H1 (cell line): ENCODE results near the gene CCDC12. TPM values are rescaled to one million over a fixed set of nuclear protein-coding genes. Genes with fewer than 3 reads are reported as not detected.

Source experiments
- CTCF ChIA-PET: fragments of 300-600 bp; sonication (Branson Sonifier 250); formaldehyde crosslinking; loops from one replicate; lab custom pipeline; 2021; ENCODE audit not compliant: partially characterized antibody; lab: Charles Lee
- POLR2A ChIA-PET: fragments of 300-600 bp; sonication (Branson Sonifier 250); formaldehyde crosslinking; loops from one replicate; lab custom pipeline; 2021; ENCODE audit warnings: inconsistent platforms; ENCODE audit not compliant: partially characterized antibody; lab: Charles Lee
- DNase-seq, 2 experiments: peaks; one replicate each; pipeline versions ENCODE4 v3.0.0 to v3.0.0-alpha.2; 2010 to 2022; ENCODE audit warnings: low spot score in 2 of 2, low read depth in 1 of 2, mixed read lengths in 1 of 2
- FAIRE-seq: peaks from 2 replicates; lab custom pipeline; 2011; peaks lifted over from hg19 to GRCh38; lab: Jason Lieb, UNC
- H2AFZ ChIP-seq: 2 replicates; pipeline ENCODE4 v1.8.1; 2012; ENCODE audit warnings: low read length, inconsistent platforms
- H2AK5ac ChIP-seq: 2 replicates; pipeline ENCODE4 v1.6.1; 2013; ENCODE audit warnings: low read depth, low read length
- H2BK120ac ChIP-seq: replicated peaks from 2 replicates; pipeline ENCODE3; 2013; ENCODE audit warnings: low read depth, low read length, inconsistent platforms
- H2BK12ac ChIP-seq: 2 replicates; pipeline ENCODE4 v1.6.1; 2013; ENCODE audit warnings: low read depth, low read length
- H2BK15ac ChIP-seq: 2 replicates; pipeline ENCODE4 v1.6.1; 2013; ENCODE audit warnings: low read length
- H2BK20ac ChIP-seq: 2 replicates; pipeline ENCODE4 v1.6.1; 2013; ENCODE audit warnings: low read length
- H2BK5ac ChIP-seq: 2 replicates; pipeline ENCODE4 v1.6.1; 2013; ENCODE audit warnings: low read depth, low read length
- H3K14ac ChIP-seq: 2 replicates; pipeline ENCODE4 v1.6.1; 2013; ENCODE audit warnings: inconsistent platforms; ENCODE audit not compliant: insufficient read length
- H3K18ac ChIP-seq: 2 replicates; pipeline ENCODE4 v1.6.1; 2013; ENCODE audit warnings: low read length; ENCODE audit errors: extremely low read depth
- H3K23ac ChIP-seq: 2 replicates; pipeline ENCODE4 v1.6.1; 2013; ENCODE audit warnings: inconsistent platforms; ENCODE audit not compliant: insufficient read length
- H3K23me2 ChIP-seq: 2 replicates; pipeline ENCODE4 v1.6.1; 2013; ENCODE audit warnings: low read depth, low read length
- H3K27ac ChIP-seq: 2 replicates; pipeline ENCODE4 v1.6.1; 2011; ENCODE audit warnings: low read depth, low read length, inconsistent platforms
- H3K27me3 ChIP-seq, 4 experiments: replicated peaks in 1 of 4; 1 replicate in 1 of 4; 2 replicates in 3 of 4; pipeline versions ENCODE4 v1.6.1 to v1.8.1; 2011 to 2013; ENCODE audit warnings: low read length in 3 of 4, mild to moderate bottlenecking in 3 of 4, inconsistent platforms in 2 of 4, mixed read lengths in 2 of 4, moderate library complexity in 1 of 4; ENCODE audit not compliant: control insufficient read depth in 3 of 4, insufficient read depth in 3 of 4; ENCODE audit errors: extremely low read depth in 1 of 4
- H3K36me3 ChIP-seq, 4 experiments: 2 replicates each; pipeline versions ENCODE4 v1.6.1 to v1.8.1; 2011 to 2013; ENCODE audit warnings: mild to moderate bottlenecking in 4 of 4, low read length in 3 of 4, moderate library complexity in 2 of 4, control low read depth in 1 of 4, inconsistent platforms in 1 of 4; ENCODE audit not compliant: insufficient read depth in 4 of 4, control insufficient read depth in 2 of 4
- H3K4ac ChIP-seq: replicated peaks from 2 replicates; pipeline ENCODE3; 2013; ENCODE audit warnings: low read length, low read depth, mixed read lengths, inconsistent platforms; ENCODE audit not compliant: insufficient read length
- H3K4me1 ChIP-seq, 4 experiments: replicated peaks in 1 of 4; 1 replicate in 1 of 4; 2 replicates in 3 of 4; pipeline versions ENCODE4 v1.6.1 to v1.8.1; 2011 to 2013; ENCODE audit warnings: low read length in 3 of 4, inconsistent platforms in 2 of 4, mixed read lengths in 1 of 4; ENCODE audit not compliant: insufficient read depth in 4 of 4, control insufficient read depth in 3 of 4
- H3K4me2 ChIP-seq, 2 experiments: 2 replicates each; pipeline versions ENCODE4 v1.6.1 to v1.8.1; 2011 to 2013; ENCODE audit warnings: low read depth in 2 of 2, low read length in 2 of 2, control low read depth in 1 of 2, inconsistent platforms in 1 of 2, mild to moderate bottlenecking in 1 of 2; ENCODE audit not compliant: insufficient read depth in 1 of 2
- H3K4me3 ChIP-seq, 4 experiments: fragments of 200-600, 300-600 bp in 1 of 4; sonication (generic), shearing (Covaris generic), sonication (Bioruptor Twin) in 1 of 4; 2 replicates each; pipeline versions ENCODE4 v1.5.1 to v1.8.1; 2011 to 2016; ENCODE audit warnings: low read length in 4 of 4, low read depth in 3 of 4, control low read depth in 2 of 4, inconsistent platforms in 2 of 4, mild to moderate bottlenecking in 2 of 4, mixed read lengths in 1 of 4, moderate library complexity in 1 of 4; ENCODE audit not compliant: insufficient read depth in 2 of 4; ENCODE audit errors: extremely low read depth in 1 of 4
- H3K56ac ChIP-seq: replicated peaks from 2 replicates; pipeline ENCODE3; 2013; ENCODE audit warnings: low read depth, mild to moderate bottlenecking, mixed read lengths, low read length, inconsistent platforms; ENCODE audit not compliant: insufficient read length
- H3K79me1 ChIP-seq: 2 replicates; pipeline ENCODE4 v1.6.1; 2013; ENCODE audit warnings: low read depth, low read length, control low read depth
- H3K79me2 ChIP-seq, 2 experiments: 2 replicates each; pipeline versions ENCODE4 v1.6.1 to v1.8.1; 2012 to 2013; ENCODE audit warnings: low read length in 2 of 2, mild to moderate bottlenecking in 2 of 2, inconsistent platforms in 1 of 2; ENCODE audit not compliant: insufficient read depth in 2 of 2, control insufficient read depth in 1 of 2
- H3K9ac ChIP-seq, 4 experiments: replicated peaks in 1 of 4; 1 replicate in 1 of 4; 2 replicates in 3 of 4; pipeline versions ENCODE4 v1.6.1 to v1.8.1; 2011 to 2013; ENCODE audit warnings: low read depth in 3 of 4, low read length in 3 of 4, control low read depth in 2 of 4, mild to moderate bottlenecking in 2 of 4, moderate library complexity in 2 of 4, inconsistent platforms in 1 of 4; ENCODE audit errors: extremely low read depth in 1 of 4
- H3K9me3 ChIP-seq, 2 experiments: 2 replicates each; pipeline versions ENCODE4 v1.6.1 to v1.8.1; 2012 to 2013; ENCODE audit warnings: mild to moderate bottlenecking in 2 of 2, moderate library complexity in 2 of 2, control low read depth in 1 of 2, inconsistent platforms in 1 of 2, low read depth in 1 of 2, low read length in 1 of 2, mixed read lengths in 1 of 2; ENCODE audit not compliant: insufficient read depth in 2 of 2
- H4K20me1 ChIP-seq, 2 experiments: replicated peaks in 1 of 2; 2 replicates each; pipeline versions ENCODE3 to v1.8.1; 2011 to 2013; ENCODE audit warnings: inconsistent platforms in 2 of 2, low read length in 2 of 2, mild to moderate bottlenecking in 1 of 2; ENCODE audit not compliant: insufficient read depth in 2 of 2, control insufficient read depth in 1 of 2
- H4K5ac ChIP-seq: 2 replicates; pipeline ENCODE4 v1.6.1; 2013; ENCODE audit warnings: low read length, low read depth, mixed read lengths, inconsistent platforms; ENCODE audit not compliant: insufficient read length
- H4K8ac ChIP-seq: 2 replicates; pipeline ENCODE4 v1.8.0; 2013; ENCODE audit warnings: mild to moderate bottlenecking, moderate library complexity, low read length, inconsistent platforms; ENCODE audit not compliant: insufficient read depth; ENCODE audit errors: extremely low read depth
- H4K91ac ChIP-seq: replicated peaks from 2 replicates; pipeline ENCODE3; 2013; ENCODE audit warnings: low read length, mixed read lengths, inconsistent platforms; ENCODE audit not compliant: insufficient read length
- BRCA1 ChIP-seq: IDR thresholded peaks from 2 replicates; pipeline ENCODE4 v1.6.1; 2012; ENCODE audit warnings: low read depth, low read length, improper control_type of control experiment
- CEBPB ChIP-seq: IDR thresholded peaks from 2 replicates; pipeline ENCODE4 v1.6.1; 2012; ENCODE audit warnings: low read depth, low read length
- CHD1 ChIP-seq: IDR thresholded peaks from 2 replicates; pipeline ENCODE4 v1.6.1; 2012; ENCODE audit warnings: low read depth, low read length, improper control_type of control experiment
- KDM1A ChIP-seq: fragments of 200-600, 300-600 bp; sonication (generic); IDR thresholded peaks from 2 replicates; pipeline ENCODE4 v1.7.1; 2016; ENCODE audit warnings: mild to moderate bottlenecking, low read length, borderline replicate concordance
- SAP30 ChIP-seq: fragments of 300-600 bp; sonication (generic); IDR thresholded peaks from 2 replicates; pipeline ENCODE4 v1.7.1; 2012; ENCODE audit warnings: low read length, moderate library complexity, mild to moderate bottlenecking, inconsistent platforms; ENCODE audit not compliant: insufficient read depth, insufficient replicate concordance
- SP2 ChIP-seq: IDR thresholded peaks from 2 replicates; pipeline ENCODE4 v1.6.1; 2012; ENCODE audit warnings: mild to moderate bottlenecking, low read length, inconsistent platforms
- TBP ChIP-seq: IDR thresholded peaks from 2 replicates; pipeline ENCODE4 v1.6.1; 2011; ENCODE audit warnings: low read depth, low read length, improper control_type of control experiment
- TEAD4 ChIP-seq: IDR thresholded peaks from 2 replicates; pipeline ENCODE4 v1.6.1; 2012; ENCODE audit warnings: low read depth, low read length, inconsistent platforms, mixed read lengths
- WGBS, 2 experiments: shearing (Covaris generic) in 1 of 2; methylation state at CpG; one replicate each; pipeline versions ENCODE4 v1.1.6 to v1.1.7; 2013 to 2015; ENCODE audit warnings: low lambda C conversion rate in 2 of 2, mixed read lengths in 2 of 2, inconsistent platforms in 1 of 2, low coverage in 1 of 2, missing lambda C conversion rate in 1 of 2; ENCODE audit not compliant: insufficient replicate concordance in 2 of 2, insufficient coverage in 1 of 2, insufficient read length in 1 of 2; ENCODE audit errors: extremely low coverage in 1 of 2, missing lambda C conversion rate in 1 of 2; 5-methylcytosine and 5-hydroxymethylcytosine counted together
- polyA plus RNA-seq, 7 experiments: library from polyadenylated mRNA; depleted of rRNA in 3 of 7; stranded (reverse) in 5 of 7; unstranded in 2 of 7; fragments of >200 nt in 5 of 7; fragments of 200-250 nt in 2 of 7; gene quantifications; 1 replicate in 5 of 7; 2 replicates in 1 of 7; 4 replicates in 1 of 7; pipeline versions ENCODE4 v1.2.1 to v1.2.3, GENCODE V29; 2011 to 2013; ENCODE audit warnings: missing spikeins in 2 of 7, mixed read lengths in 2 of 7
- total RNA-seq: library from RNA; stranded (reverse); fragmentation: NEBNext Ultra II Directional; extraction: Animal tissue kit (Norgen Biotek cat#: 25700); gene quantifications from 2 replicates; pipeline ENCODE4 v1.2.1, GENCODE V29; 2021
- TF ChIP-seq, protein P1 (sequence below): IDR thresholded peaks from 2 replicates; pipeline ENCODE4 v1.6.1; 2011; ENCODE audit warnings: low read length, improper control_type of control experiment
- TF ChIP-seq, protein P2 (sequence below): IDR thresholded peaks from 2 replicates; pipeline ENCODE4 v1.6.1; 2011; ENCODE audit warnings: low read depth, mild to moderate bottlenecking, low read length; ENCODE audit not compliant: insufficient read depth

Gene CCDC12
- total and polyA plus RNA-seq, 2 of the 8 experiments (the other 6 are each of a cell fraction or from before 2014, with no cell fraction given) = 29.5 to 41.3 TPM

DNA sequence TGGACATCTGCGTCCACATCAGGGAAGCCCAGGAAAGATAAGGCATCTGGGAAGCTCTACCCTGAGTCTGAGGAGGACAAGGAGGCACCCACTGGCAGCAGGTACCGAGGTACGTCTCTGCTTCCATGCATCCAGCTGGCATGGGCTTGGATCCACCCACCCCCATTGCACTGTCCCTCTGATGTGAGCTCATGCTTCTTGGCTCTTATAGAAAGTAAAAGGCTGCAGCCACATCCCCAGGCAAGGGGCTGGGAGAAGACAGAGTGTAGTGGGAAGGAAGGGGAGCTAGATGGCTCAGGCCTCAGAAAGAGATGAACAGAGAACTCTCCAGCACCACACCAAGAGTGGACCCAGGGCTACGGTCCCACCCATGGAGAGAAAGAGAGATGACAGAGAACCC lies 80.8 kb downstream of the CCDC12 start:
- no peak overlapping the region for H3K27ac ChIP-seq
- CTCF ChIA-PET = interaction anchor here (0.7 to 13.3 kb wide), 31 partner anchors 10 to 494 kb away, joined by 3 to 91 read pairs (median 5); partner anchors contain the start of genes MYL3, PRSS50, PTH1R and TMIE
- no peak overlapping the region for H3K4me3 ChIP-seq
- no peak overlapping the region for H2AFZ ChIP-seq
- peaks cover 4 to 18% (median 13%) of the 10 kb centered on the region in 4 experiments for H3K4me1 ChIP-seq
- 95% methylated on average over 2 of the region's 4 CpGs; no CpG with 5 or more reads in 1 of the 2 experiments for WGBS, 2 experiments
- no peak overlapping the region for H2BK120ac ChIP-seq
- no peaks in the 10 kb centered on the region for H3K79me2 ChIP-seq
- no peak overlapping the region for H2BK5ac ChIP-seq
- no peak overlapping the region for H2BK20ac ChIP-seq
- H3K23me2 ChIP-seq = peaks cover 10% of the 10 kb centered on the region; the same call in 1 of the 2 replicates
- H4K91ac ChIP-seq = no peak overlapping the region
- H3K18ac ChIP-seq = no peak overlapping the region
- POLR2A ChIA-PET = interaction anchor here (0.7 to 0.8 kb wide), 2 partner anchors 29 to 113 kb away, joined by 3 read pairs; no protein-coding TSS in a partner anchor
- no peaks in the 10 kb centered on the region for H3K36me3 ChIP-seq
- no peak overlapping the region for H4K5ac ChIP-seq
- H2BK12ac ChIP-seq = no peak overlapping the region
- peaks cover 0 to 7% of the 10 kb centered on the region in 2 experiments for H4K20me1 ChIP-seq
- FAIRE-seq = no peak
- no peak overlapping the region for H3K4me2 ChIP-seq
- no peak overlapping the region for H3K14ac ChIP-seq
- no peak overlapping the region; the same call in 1 of the 2 replicates for H2AK5ac ChIP-seq
- no peak overlapping the region for H3K23ac ChIP-seq
- DNase-seq = no peak
- H3K4ac ChIP-seq = no peak overlapping the region
- no peak overlapping the region for H2BK15ac ChIP-seq
- no peak overlapping the region for H3K9ac ChIP-seq
- H3K27me3 ChIP-seq = peaks cover 13 to 66% (median 49%) of the 10 kb centered on the region in 4 experiments
- no peaks in the 10 kb centered on the region for H3K79me1 ChIP-seq
- H3K9me3 ChIP-seq = no peaks in the 10 kb centered on the region
- H3K56ac ChIP-seq = no peak overlapping the region
- no peak overlapping the region for H4K8ac ChIP-seq
- no peak for TF ChIP-seq TBP
- no peak for TF ChIP-seq BRCA1
- TF ChIP-seq CEBPB = no peak
- TF ChIP-seq, protein P1, sequence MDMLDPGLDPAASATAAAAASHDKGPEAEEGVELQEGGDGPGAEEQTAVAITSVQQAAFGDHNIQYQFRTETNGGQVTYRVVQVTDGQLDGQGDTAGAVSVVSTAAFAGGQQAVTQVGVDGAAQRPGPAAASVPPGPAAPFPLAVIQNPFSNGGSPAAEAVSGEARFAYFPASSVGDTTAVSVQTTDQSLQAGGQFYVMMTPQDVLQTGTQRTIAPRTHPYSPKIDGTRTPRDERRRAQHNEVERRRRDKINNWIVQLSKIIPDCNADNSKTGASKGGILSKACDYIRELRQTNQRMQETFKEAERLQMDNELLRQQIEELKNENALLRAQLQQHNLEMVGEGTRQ = no peak
- TF ChIP-seq, protein P2, sequence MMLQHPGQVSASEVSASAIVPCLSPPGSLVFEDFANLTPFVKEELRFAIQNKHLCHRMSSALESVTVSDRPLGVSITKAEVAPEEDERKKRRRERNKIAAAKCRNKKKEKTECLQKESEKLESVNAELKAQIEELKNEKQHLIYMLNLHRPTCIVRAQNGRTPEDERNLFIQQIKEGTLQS = no peak
- TF ChIP-seq SAP30 = no peak
- no peak for TF ChIP-seq SP2
- TF ChIP-seq CHD1 = no peak
- TF ChIP-seq KDM1A = no peak
- TF ChIP-seq TEAD4 = no peak
